Endothelial cell of umbilical vein (primary cell): Measurements from ENCODE around the gene SLC9A9. TPM values are rescaled to one million over a fixed set of nuclear protein-coding genes. Genes with fewer than 3 reads are reported as not detected.

ENCODE experiments used
- BruUV-seq: library from RNA; stranded (reverse); fragments of 400-500 nt; replicated peaks from 2 replicates; lab custom pipeline; 2021; lab: Mats Ljungman, UMichigan
- CTCF ChIA-PET: fragments of 300-600, 350-600 bp; sonication (Branson Sonifier 250); formaldehyde crosslinking; loops from one replicate; lab custom pipeline; 2021; ENCODE audit warnings: antibody characterized with exemption, inconsistent platforms; lab: Charles Lee
- POLR2A ChIA-PET: fragments of 300-600, 350-600 bp; sonication (Branson Sonifier 250); formaldehyde crosslinking; loops from one replicate; lab custom pipeline; 2021; ENCODE audit warnings: antibody characterized with exemption, inconsistent platforms; lab: Charles Lee
- DNase-seq: peaks from one replicate; pipeline ENCODE4 v3.0.0-alpha.2; 2011; ENCODE audit warnings: low read depth, low spot score
- FAIRE-seq: peaks from 2 replicates; lab custom pipeline; 2011; peaks lifted over from hg19 to GRCh38; lab: Jason Lieb, UNC
- H2AFZ ChIP-seq: 2 replicates; pipeline ENCODE4 v1.6.0; 2012; ENCODE audit warnings: low read depth, low read length, control low read depth, inconsistent platforms
- H3K27ac ChIP-seq: 2 replicates; pipeline ENCODE4 v1.5.1; 2011; ENCODE audit warnings: low read depth, mild to moderate bottlenecking, control low read depth, low read length, moderate library complexity; ENCODE audit not compliant: insufficient read depth
- H3K27me3 ChIP-seq, 2 experiments: 2 replicates each; pipeline versions ENCODE4 v1.6.0 to v1.6.1; 2011; ENCODE audit warnings: low read length in 2 of 2, mixed read lengths in 1 of 2; ENCODE audit not compliant: control insufficient read depth in 2 of 2, insufficient read depth in 2 of 2
- H3K36me3 ChIP-seq, 2 experiments: 2 replicates in 1 of 2; 3 replicates in 1 of 2; pipeline ENCODE4 v1.5.1; 2011; ENCODE audit warnings: low read length in 2 of 2, mild to moderate bottlenecking in 1 of 2, moderate library complexity in 1 of 2; ENCODE audit not compliant: control insufficient read depth in 2 of 2, insufficient read depth in 2 of 2; ENCODE audit errors: extremely low read depth in 1 of 2
- H3K4me1 ChIP-seq: 3 replicates; pipeline ENCODE4 v1.5.1; 2011; ENCODE audit warnings: mild to moderate bottlenecking, low read length; ENCODE audit not compliant: control insufficient read depth, insufficient read depth; ENCODE audit errors: extremely low read depth
- H3K4me2 ChIP-seq: 2 replicates; pipeline ENCODE4 v1.6.1; 2011; ENCODE audit warnings: low read length, control low read depth, mixed read lengths; ENCODE audit not compliant: insufficient read depth
- H3K4me3 ChIP-seq, 3 experiments: fragments of 200-600 bp in 1 of 3; sonication (generic), shearing (Covaris generic) in 1 of 3; replicated peaks in 1 of 3; 2 replicates each; pipeline ENCODE4 v1.5.1; 2011 to 2016; ENCODE audit warnings: control low read depth in 3 of 3, low read length in 3 of 3, mild to moderate bottlenecking in 2 of 3, inconsistent platforms in 1 of 3, low read depth in 1 of 3, moderate library complexity in 1 of 3; ENCODE audit not compliant: insufficient read depth in 1 of 3
- H3K79me2 ChIP-seq: 2 replicates; pipeline ENCODE4 v1.6.0; 2012; ENCODE audit warnings: low read length, inconsistent platforms; ENCODE audit not compliant: control insufficient read depth, insufficient read depth
- H3K9ac ChIP-seq: replicated peaks from 2 replicates; pipeline ENCODE3; 2011; ENCODE audit warnings: low read length, control low read depth; ENCODE audit not compliant: insufficient read depth; ENCODE audit errors: extremely low read depth
- H3K9me1 ChIP-seq: replicated peaks from 3 replicates; pipeline ENCODE4 v1.6.0; 2011; ENCODE audit warnings: mild to moderate bottlenecking, low read length; ENCODE audit not compliant: control insufficient read depth, insufficient read depth; ENCODE audit errors: extremely low read depth
- H3K9me3 ChIP-seq: replicated peaks from 2 replicates; pipeline ENCODE4 v1.5.1; 2012; ENCODE audit warnings: low read length, inconsistent platforms; ENCODE audit not compliant: control insufficient read depth, insufficient read depth
- H4K20me1 ChIP-seq: replicated peaks from 2 replicates; pipeline ENCODE3; 2011; ENCODE audit warnings: mild to moderate bottlenecking, low read length; ENCODE audit not compliant: control insufficient read depth, insufficient read depth; ENCODE audit errors: extremely low read depth
- CTCF ChIP-seq, 2 donors: IDR thresholded peaks; 1 replicate in 1 of 2; 2 replicates in 1 of 2; pipeline ENCODE4 v1.5.1; 2011; ENCODE audit warnings: low read length in 2 of 2, mild to moderate bottlenecking in 2 of 2, moderate library complexity in 2 of 2, control low read depth in 1 of 2, inconsistent platforms in 1 of 2, low read depth in 1 of 2; ENCODE audit not compliant: insufficient read depth in 1 of 2; ENCODE audit errors: extremely low read depth in 1 of 2
- EZH2 ChIP-seq: IDR thresholded peaks from 2 replicates; pipeline ENCODE4 v1.6.1; 2012; ENCODE audit warnings: borderline replicate concordance, low read depth, mild to moderate bottlenecking, moderate library complexity, low read length, inconsistent platforms; ENCODE audit not compliant: severe bottlenecking
- FOS ChIP-seq: IDR thresholded peaks from 2 replicates; pipeline ENCODE4 v1.6.1; 2011; ENCODE audit warnings: mild to moderate bottlenecking, low read length, moderate library complexity, borderline replicate concordance; ENCODE audit not compliant: insufficient read depth
- GATA2 ChIP-seq: IDR thresholded peaks from 2 replicates; pipeline ENCODE4 v1.7.0; 2011; ENCODE audit warnings: low read depth, mild to moderate bottlenecking, moderate library complexity, mixed read lengths, low read length; ENCODE audit not compliant: insufficient read length, insufficient read depth
- JUN ChIP-seq: IDR thresholded peaks from 2 replicates; pipeline ENCODE4 v1.6.1; 2011; ENCODE audit warnings: borderline replicate concordance, low read depth; ENCODE audit not compliant: insufficient read length, insufficient read depth
- MAX ChIP-seq: IDR thresholded peaks from 2 replicates; pipeline ENCODE4 v1.6.1; 2011; ENCODE audit not compliant: insufficient read depth, insufficient read length
- MYC ChIP-seq: IDR thresholded peaks from one replicate; pipeline ENCODE4 v1.6.1; 2011; ENCODE audit warnings: mild to moderate bottlenecking, low read depth, low read length
- POLR2A ChIP-seq: IDR thresholded peaks from 2 replicates; pipeline ENCODE4 v1.6.1; 2012; ENCODE audit warnings: low read depth, mild to moderate bottlenecking, control low read depth, low read length
- POLR2AphosphoS5 ChIP-seq: IDR thresholded peaks from 2 replicates; pipeline ENCODE4 v1.6.1; 2012; ENCODE audit warnings: low read depth, mild to moderate bottlenecking, control low read depth, low read length, moderate library complexity; ENCODE audit not compliant: insufficient read depth
- dilution Hi-C: fragments of 300-500 bp; cut with MboI; formaldehyde crosslinking; loops from one replicate; pipeline ENCODE4 v1.15.0; 2019; ENCODE audit warnings: low sequenced_read_pairs; ENCODE audit not compliant: extremely low pct_ligation_motif_present
- intact Hi-C: fragments of 100-400 bp; cut with micrococcal nuclease; formaldehyde crosslinking; loops from one replicate; pipeline ENCODE4 v1.10.0; 2022
- polyA plus RNA-seq, 4 experiments: library from polyadenylated mRNA; depleted of rRNA in 3 of 4; stranded (reverse) in 3 of 4; unstranded in 1 of 4; fragments of >200 nt; gene quantifications; 2 replicates each; pipeline versions ENCODE4 v1.2.1 to v1.2.3, GENCODE V29; 2011 to 2012; ENCODE audit warnings: missing spikeins in 1 of 4
- total RNA-seq: library from RNA; stranded (reverse); gene quantifications from 2 replicates; pipeline ENCODE4 v1.2.3, GENCODE V29; 2021

Gene SLC9A9
- total and polyA plus RNA-seq, 2 donors (not counting 3 experiments of a cell fraction or from before 2014, with no cell fraction given), result 1.5 to 1.8 TPM

GRCh38 chr3:143249014-143249413 lies 599.3 kb downstream of the SLC9A9 start:
- FAIRE-seq, result no peak
- no peak overlapping the region for H2AFZ ChIP-seq
- ChIA-PET CTCF (interaction anchor here (0.7 kb wide), 1 partner anchor 10 kb away, joined by 4 read pairs; no protein-coding TSS in a partner anchor), POLR2A (no interaction called here)
- no peaks in the 10 kb centered on the region for H3K4me1 ChIP-seq
- no peak for DNase-seq
- no peaks in the 10 kb centered on the region for H3K9me1 ChIP-seq
- no peaks in the 10 kb centered on the region for H3K27me3 ChIP-seq
- no peak overlapping the region for H3K9ac ChIP-seq
- TF ChIP-seq EZH2 (no peak), POLR2AphosphoS5 (no peak), JUN (no peak), FOS (no peak), MYC (no peak), CTCF (IDR thresholded peaks at IDR 0.05; ENCODE audit: extremely low read depth in 1 of 2, insufficient read depth in 1 of 2, low read depth in 1 of 2, low read length in 2 of 2) (no peak), MAX (no peak), POLR2A (no peak), GATA2 (no peak)
- H3K27ac ChIP-seq, result no peak overlapping the region
- H4K20me1 ChIP-seq, result no peaks in the 10 kb centered on the region
- no peaks in the 10 kb centered on the region for H3K36me3 ChIP-seq
- no peaks in the 10 kb centered on the region for H3K9me3 ChIP-seq
- BruUV-seq, result no TSS peak
- intact Hi-C loops (no loop called here), dilution Hi-C loops (no loop called here)
- no peak overlapping the region for H3K4me3 ChIP-seq
- no peaks in the 10 kb centered on the region for H3K79me2 ChIP-seq
- H3K4me2 ChIP-seq, result no peak overlapping the region
